HG03066 (cell line): Measurements from ENCODE around the gene SEZ6.
"Not testable (repeated sequence)": the region's sequence is repeated elsewhere in the genome, so short reads cannot be mapped to it uniquely, and the experiment has no call there.

ENCODE experiments used
- ATAC-seq: cut with Tn5 transposase; IDR thresholded peaks from one replicate; pipeline ENCODE4 v1.9.1; 2021; ENCODE audit warnings: low read depth; ENCODE audit not compliant: unreplicated experiment

The SEZ6 gene

GRCh38 chr17:28940142-28940541, 65.7 kb downstream of the SEZ6 start:
- no peak for ATAC-seq

DNA sequence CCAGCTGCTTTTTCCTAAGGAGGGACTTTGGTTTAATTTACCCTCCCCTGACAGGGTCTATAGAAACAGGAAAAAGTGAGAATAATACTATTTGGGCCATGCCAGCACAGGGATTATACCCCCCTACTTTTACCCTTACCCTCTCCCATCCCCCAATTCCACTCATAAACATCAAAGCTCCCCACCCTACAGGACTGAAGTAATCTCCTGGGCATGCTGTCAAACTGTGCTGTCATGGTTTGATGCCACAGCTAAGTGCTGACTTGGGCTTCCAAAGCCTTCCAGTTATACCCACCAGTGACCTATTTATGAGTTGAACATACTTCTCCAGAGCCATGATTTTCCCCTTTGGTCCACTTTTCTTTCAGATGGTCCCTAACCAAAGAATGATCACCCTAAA, 67.3 kb downstream of the SEZ6 start:
- ATAC-seq = no peak

- no peak for ATAC-seq
Measured at GRCh38 chr17:28937044-28937729, 68.6 kb downstream of the SEZ6 start.

GRCh38 chr17:28935744-28936460, 69.9 kb downstream of the SEZ6 start:
- ATAC-seq = no peak

DNA sequence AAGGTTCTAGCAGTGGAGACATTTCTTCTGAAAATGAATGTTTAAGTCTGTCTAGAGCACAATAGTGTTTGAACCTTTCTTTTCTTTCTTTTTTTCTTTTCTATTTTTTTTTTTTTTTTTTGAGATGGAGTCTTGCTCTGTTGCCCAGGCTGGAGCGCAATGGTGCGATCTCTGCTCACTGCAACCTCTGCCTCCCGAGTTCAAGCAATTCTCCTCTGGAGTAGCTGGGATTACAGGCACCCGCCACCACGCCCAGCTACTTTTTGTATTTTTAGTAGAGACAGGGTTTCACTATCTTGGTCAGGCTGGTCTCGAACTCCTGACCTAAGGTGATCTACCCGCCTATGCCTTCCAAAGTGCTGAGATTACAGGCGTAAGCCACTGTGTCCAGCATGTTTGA, 71.3 kb downstream of the SEZ6 start:
- not testable (repeated sequence) for ATAC-seq

DNA sequence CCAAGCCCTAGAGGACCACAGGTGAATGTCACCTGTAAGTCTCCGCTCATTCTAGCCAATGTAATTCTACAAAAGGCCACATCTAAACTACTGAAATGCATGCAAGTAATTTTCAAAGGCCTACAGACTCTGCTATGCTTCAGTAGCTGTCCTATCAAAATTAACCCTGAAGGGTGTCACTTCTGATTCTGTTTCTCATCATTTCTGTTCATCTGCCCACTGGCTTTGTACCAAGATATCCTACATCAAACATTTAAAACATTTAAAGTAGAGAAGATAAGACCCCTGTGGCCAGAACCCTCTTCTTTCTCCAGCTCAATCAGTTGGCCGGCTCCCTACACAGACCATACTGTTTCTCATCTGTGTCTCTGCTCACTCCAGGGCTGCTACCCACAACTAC, 76.0 kb downstream of the SEZ6 start:
- ATAC-seq = no peak

- no peak for ATAC-seq
Measured at GRCh38 chr17:28928061-28928460, 77.8 kb downstream of the SEZ6 start.

DNA sequence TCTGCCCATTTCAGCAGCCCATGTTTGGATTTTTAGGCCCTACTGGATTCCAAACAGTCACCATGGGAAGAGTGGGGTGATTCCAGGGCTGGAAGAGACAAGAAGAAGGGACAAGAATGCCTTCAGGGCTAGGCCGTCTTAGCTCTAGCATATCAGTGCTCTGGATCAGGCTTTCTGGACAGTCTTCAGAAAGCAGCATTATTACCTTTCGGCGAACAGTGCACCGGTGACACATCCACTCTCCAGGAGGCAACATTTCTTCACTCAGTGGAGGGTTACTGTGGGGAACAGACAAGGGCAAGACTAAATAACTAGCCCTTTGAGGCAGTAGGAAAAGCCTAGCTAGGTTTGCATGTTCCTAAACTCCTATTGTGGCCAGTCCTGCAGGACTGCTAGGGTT, 79.0 kb downstream of the SEZ6 start:
- ATAC-seq = no peak

DNA sequence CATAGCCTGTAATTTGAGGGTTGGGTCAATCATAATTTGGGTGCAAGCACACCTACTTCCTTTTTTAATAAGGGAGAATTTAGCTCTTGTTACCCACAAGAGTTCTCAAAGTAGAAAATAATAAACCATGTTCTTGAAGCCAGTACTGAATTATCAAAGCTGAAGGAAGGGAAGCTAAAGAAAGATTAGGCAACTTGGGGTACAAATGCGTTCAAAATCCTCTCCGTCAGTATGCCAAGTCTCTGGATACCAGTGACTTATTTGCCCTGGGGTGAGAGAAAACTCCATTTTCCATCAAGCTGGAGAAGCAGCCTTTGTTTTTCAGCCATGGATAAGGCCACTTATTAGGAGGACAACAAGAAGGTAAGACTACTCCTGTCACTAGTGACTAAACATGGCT, 79.5 kb downstream of the SEZ6 start:
- no peak for ATAC-seq

GRCh38 chr17:28925912-28926365, 79.9 kb downstream of the SEZ6 start:
- no peak for ATAC-seq

DNA sequence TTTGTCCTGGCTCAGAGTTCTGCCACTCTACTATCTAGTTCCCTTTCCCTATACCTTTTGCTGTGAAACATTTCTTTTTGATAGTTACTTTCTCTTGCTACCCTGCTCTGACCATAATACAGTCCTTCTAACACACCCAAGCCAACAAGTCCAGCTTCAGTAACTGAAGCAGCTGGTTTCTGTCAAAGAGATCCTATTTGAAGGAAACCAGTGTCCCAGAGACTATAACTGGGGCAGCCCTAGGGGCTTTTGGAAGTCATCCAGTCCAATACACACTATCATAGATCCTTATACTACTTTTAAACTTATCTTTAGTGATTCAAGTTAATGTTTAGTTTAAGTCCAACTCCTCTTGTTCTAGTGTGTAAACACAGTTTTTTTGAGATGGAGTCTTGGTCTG, 85.6 kb downstream of the SEZ6 start:
- no peak for ATAC-seq

GRCh38 chr17:28918295-28918694, 87.5 kb downstream of the SEZ6 start:
- no peak for ATAC-seq

DNA sequence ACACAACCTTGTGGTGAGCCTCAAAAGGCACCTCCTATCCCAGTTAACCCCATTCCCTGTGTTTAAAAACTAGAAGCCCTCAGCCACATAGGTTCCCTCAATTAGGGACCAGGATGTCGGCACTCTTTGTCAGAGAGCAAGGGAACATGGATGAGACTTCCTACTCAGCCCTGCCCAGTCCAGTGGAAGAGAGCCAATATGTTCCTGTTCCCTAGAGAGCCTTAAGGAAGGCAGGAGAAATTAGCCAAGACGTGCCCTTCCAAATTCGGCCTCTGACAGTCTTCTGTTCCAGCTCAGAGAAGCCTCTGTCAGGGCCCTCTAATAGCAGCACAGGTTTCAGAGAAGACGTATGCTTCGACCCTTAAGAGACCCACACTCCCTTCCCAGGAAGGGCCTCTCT, 88.4 kb downstream of the SEZ6 start:
- no peak for ATAC-seq

GRCh38 chr17:28917029-28917428, 88.8 kb downstream of the SEZ6 start:
- ATAC-seq = no peak

DNA sequence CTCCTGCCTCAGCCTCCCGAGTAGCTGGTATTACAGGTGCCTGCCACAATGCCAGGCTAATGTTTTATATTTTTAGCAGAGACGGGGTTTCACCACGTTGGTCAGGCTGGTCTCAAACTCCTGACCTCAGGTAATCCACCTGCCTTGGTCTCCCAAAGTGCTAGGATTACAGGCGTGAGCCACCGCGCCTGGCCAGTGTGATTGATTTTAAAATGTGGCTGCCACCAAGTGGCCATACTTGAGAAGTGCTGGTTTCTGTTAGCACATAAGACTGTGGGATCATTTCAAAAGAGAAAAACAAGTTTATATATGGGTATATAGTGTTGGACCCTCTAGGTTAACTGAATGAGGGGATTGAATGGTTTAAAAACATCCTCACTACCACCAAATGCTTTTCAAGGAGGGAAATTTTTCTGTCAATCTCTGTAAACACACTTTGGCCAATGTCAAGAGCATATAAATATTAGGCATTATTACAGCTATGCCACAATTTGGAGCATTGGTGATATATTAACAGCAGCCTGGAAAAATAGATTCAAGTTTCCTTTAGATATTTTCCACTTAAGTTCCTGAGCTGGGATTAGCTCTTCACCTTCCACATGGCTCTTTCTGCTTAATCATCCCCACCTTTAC, 89.4 kb downstream of the SEZ6 start:
- no peak for ATAC-seq

GRCh38 chr17:28912938-28913333, 92.9 kb downstream of the SEZ6 start:
- no peak for ATAC-seq

GRCh38 chr17:28912281-28912937, 93.4 kb downstream of the SEZ6 start:
- no peak for ATAC-seq

- ATAC-seq = no peak
Measured at GRCh38 chr17:28911411-28912045, 94.3 kb downstream of the SEZ6 start.

DNA sequence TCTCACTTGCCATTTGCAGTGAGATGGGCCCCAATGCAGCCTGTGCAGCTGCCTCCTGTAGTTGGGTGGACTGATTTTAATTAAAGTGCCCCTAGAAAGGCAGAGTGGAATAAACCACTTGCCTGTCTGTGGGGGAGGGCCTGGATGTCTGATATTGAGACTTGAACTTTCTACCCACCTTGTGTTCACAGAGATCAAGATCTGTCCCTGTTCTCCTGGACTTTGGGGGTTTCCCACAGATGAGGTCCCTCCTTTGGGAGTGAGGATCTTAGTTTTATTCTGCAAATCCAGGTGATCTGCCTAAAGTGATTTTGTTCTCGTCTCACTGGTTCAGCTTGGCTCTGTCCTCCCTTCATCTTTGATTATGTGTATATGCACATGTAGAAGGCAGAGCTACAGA, 95.3 kb downstream of the SEZ6 start:
- no peak for ATAC-seq

- no peak for ATAC-seq
Measured at GRCh38 chr17:28908640-28909167, 97.1 kb downstream of the SEZ6 start.
